Measurements from ENCODE around the gene C11orf65.

DNA sequence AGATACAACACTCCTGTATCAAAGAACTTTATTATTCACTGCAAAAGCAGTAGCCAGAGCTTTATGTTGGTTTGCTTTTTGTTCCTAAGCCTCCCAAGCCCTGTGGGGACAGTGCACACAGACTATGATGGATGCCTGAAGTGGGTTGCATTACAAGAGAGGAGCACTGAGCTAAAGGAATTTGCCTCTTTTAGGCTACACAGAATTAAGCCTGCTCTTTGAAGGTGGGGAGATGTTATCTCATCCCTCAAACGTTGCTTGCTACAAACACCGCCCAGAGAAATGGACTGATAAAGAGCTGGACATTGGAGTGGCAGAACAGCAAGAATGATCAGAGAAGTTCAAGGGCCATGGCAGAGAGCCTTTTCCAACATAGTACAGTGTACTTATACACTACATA, 33.4 kb upstream of the C11orf65 start:
- TF ChIP-seq EZH2phosphoT487 (IDR thresholded peaks at IDR 0.05; ENCODE audit: borderline replicate concordance, low read length) (no peak), EZH2 (IDR thresholded peaks at IDR 0.05; ENCODE audit: low read length, unreplicated experiment) (no peak)
- TF ChIP-seq, protein P1, sequence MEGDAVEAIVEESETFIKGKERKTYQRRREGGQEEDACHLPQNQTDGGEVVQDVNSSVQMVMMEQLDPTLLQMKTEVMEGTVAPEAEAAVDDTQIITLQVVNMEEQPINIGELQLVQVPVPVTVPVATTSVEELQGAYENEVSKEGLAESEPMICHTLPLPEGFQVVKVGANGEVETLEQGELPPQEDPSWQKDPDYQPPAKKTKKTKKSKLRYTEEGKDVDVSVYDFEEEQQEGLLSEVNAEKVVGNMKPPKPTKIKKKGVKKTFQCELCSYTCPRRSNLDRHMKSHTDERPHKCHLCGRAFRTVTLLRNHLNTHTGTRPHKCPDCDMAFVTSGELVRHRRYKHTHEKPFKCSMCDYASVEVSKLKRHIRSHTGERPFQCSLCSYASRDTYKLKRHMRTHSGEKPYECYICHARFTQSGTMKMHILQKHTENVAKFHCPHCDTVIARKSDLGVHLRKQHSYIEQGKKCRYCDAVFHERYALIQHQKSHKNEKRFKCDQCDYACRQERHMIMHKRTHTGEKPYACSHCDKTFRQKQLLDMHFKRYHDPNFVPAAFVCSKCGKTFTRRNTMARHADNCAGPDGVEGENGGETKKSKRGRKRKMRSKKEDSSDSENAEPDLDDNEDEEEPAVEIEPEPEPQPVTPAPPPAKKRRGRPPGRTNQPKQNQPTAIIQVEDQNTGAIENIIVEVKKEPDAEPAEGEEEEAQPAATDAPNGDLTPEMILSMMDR (conservative IDR thresholded peaks at IDR 0.05; ENCODE audit: low read depth, low read length): no peak

Data from PC-3 (cell line).